ENCODE measurements around the gene UPK2. TPM values are rescaled to one million over a fixed set of nuclear protein-coding genes. Genes with fewer than 3 reads are reported as not detected.

Gene UPK2
- polyA plus RNA-seq, 2 of the 4 experiments (the other 2 are of a cell fraction), result 0.37 to 0.92 TPM

GRCh38 chr11:118911880-118912741 lies 44.0 kb upstream of the UPK2 start (continued):
- TF ChIP-seq BCL3 (IDR thresholded peaks at IDR 0.05), result no peak
- TF ChIP-seq NR3C1 (IDR thresholded peaks at IDR 0.05), result no peak
- peak; percentile 37 to 47; a peak in 2 of 5 replicates for TF ChIP-seq JUN (IDR thresholded peaks at IDR 0.05)
- TF ChIP-seq MAFK (IDR thresholded peaks at IDR 0.05; ENCODE audit: partially characterized antibody), result peak; percentile 63
- no peak for TF ChIP-seq ZC3H11A (IDR thresholded peaks at IDR 0.05)
- TF ChIP-seq PHF8 (IDR thresholded peaks at IDR 0.05; ENCODE audit: borderline replicate concordance, low read depth), result no peak
- TF ChIP-seq CEBPB (IDR thresholded peaks at IDR 0.05), result 0 out of 4 replicates have a peak, but pooled peaks of 1 of the 2 experiments have one; percentile 6
- peak; percentile 7; the same call in 1 of the 2 replicates for TF ChIP-seq ATOH8 (CRISPR knock-in tag; IDR thresholded peaks at IDR 0.05; ENCODE audit: low read depth)
- peak; percentile 71; the same call in 1 of the 2 replicates for TF ChIP-seq BHLHE40 (IDR thresholded peaks at IDR 0.05; ENCODE audit: low read depth, low read length)
- no peak for TF ChIP-seq SREBF2 (IDR thresholded peaks at IDR 0.05)
- TF ChIP-seq, protein P1, sequence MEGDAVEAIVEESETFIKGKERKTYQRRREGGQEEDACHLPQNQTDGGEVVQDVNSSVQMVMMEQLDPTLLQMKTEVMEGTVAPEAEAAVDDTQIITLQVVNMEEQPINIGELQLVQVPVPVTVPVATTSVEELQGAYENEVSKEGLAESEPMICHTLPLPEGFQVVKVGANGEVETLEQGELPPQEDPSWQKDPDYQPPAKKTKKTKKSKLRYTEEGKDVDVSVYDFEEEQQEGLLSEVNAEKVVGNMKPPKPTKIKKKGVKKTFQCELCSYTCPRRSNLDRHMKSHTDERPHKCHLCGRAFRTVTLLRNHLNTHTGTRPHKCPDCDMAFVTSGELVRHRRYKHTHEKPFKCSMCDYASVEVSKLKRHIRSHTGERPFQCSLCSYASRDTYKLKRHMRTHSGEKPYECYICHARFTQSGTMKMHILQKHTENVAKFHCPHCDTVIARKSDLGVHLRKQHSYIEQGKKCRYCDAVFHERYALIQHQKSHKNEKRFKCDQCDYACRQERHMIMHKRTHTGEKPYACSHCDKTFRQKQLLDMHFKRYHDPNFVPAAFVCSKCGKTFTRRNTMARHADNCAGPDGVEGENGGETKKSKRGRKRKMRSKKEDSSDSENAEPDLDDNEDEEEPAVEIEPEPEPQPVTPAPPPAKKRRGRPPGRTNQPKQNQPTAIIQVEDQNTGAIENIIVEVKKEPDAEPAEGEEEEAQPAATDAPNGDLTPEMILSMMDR (IDR thresholded peaks at IDR 0.05), result no peak
- peak; percentile 59; the same call in 1 of the 2 replicates for TF ChIP-seq GATA3 (IDR thresholded peaks at IDR 0.05; ENCODE audit: borderline replicate concordance)
- 0 out of 2 replicates have a peak, but pooled peaks have one; percentile 18 for TF ChIP-seq ZSCAN20 (CRISPR knock-in tag; IDR thresholded peaks at IDR 0.05)

GRCh38 chr11:118912742-118913410 lies 43.2 kb upstream of the UPK2 start:
- Histone ChIP-seq H3K4me2 (peak overlapping the region; percentile 100), H3K4me3 (peak overlapping the region; percentile 23), H3K4me1 (peaks cover 83% of the 10 kb centered on the region), H3K27ac (peak overlapping the region; percentile 98 to 100), H3K9me3 (no peaks in the 10 kb centered on the region)
- POLR2A ChIA-PET, result interaction anchor here (0.7 to 5.7 kb wide), 3 partner anchors 13 to 122 kb away, joined by 4 to 53 read pairs (median 5); partner anchors contain the start of genes BCL9L and DDX6
- DNase-seq (ENCODE audit: low read depth in 1 of 2, low spot score in 1 of 2) (peak in 1 of 2 experiments; percentile 62), ATAC-seq (0 out of 6 replicates have a peak, but pooled peaks of 1 of the 2 experiments have one; percentile 0), FAIRE-seq (no peak)
- CTCF ChIA-PET, result interaction anchor here (2.2 to 4.0 kb wide), 3 partner anchors 35 to 223 kb away, joined by 4 to 18 read pairs (median 9); partner anchors contain the start of gene DDX6
- WGBS (ENCODE audit: missing lambda C conversion rate), result 5% methylated on average over 4 of the region's 12 CpGs
- TF ChIP-seq TFCP2L1 (CRISPR knock-in tag; IDR thresholded peaks at IDR 0.05) (no peak), POLR2A (IDR thresholded peaks at IDR 0.05; ENCODE audit: low read length) (no peak), NFE2L2 (conservative IDR thresholded peaks at IDR 0.05; ENCODE audit: low read length) (no peak), EP300 (IDR thresholded peaks at IDR 0.05) (no peak), RAD21 (conservative IDR thresholded peaks at IDR 0.05 in 1 of 2, IDR thresholded peaks at IDR 0.05 in 1 of 2) (no peak), JUN (IDR thresholded peaks at IDR 0.05) (no peak), CEBPB (IDR thresholded peaks at IDR 0.05) (no peak), HOXB5 (CRISPR knock-in tag; IDR thresholded peaks at IDR 0.05) (peak; percentile 7; the same call in 1 of the 2 replicates), CBX8 (IDR thresholded peaks at IDR 0.05) (no peak), MAZ (IDR thresholded peaks at IDR 0.05; ENCODE audit: borderline replicate concordance, low read depth, low read length) (no peak), TP53 (CRISPR knock-in tag; IDR thresholded peaks at IDR 0.05) (no peak), PHF8 (IDR thresholded peaks at IDR 0.05; ENCODE audit: borderline replicate concordance, low read depth) (no peak), RCOR1 (IDR thresholded peaks at IDR 0.05; ENCODE audit: low read depth, low read length) (no peak), ZNF302 (CRISPR knock-in tag; IDR thresholded peaks at IDR 0.05) (peak; percentile 37; the same call in 1 of the 2 replicates), HDAC2 (IDR thresholded peaks at IDR 0.05) (no peak), BCL3 (IDR thresholded peaks at IDR 0.05) (no peak), RFX5 (IDR thresholded peaks at IDR 0.05) (no peak), FOSL2 (IDR thresholded peaks at IDR 0.05) (no peak), FOSL2 (CRISPR knock-in tag; IDR thresholded peaks at IDR 0.05) (peak; percentile 58)
- TF ChIP-seq, protein P1 (IDR thresholded peaks at IDR 0.05), result no peak
- TF ChIP-seq, protein P2, sequence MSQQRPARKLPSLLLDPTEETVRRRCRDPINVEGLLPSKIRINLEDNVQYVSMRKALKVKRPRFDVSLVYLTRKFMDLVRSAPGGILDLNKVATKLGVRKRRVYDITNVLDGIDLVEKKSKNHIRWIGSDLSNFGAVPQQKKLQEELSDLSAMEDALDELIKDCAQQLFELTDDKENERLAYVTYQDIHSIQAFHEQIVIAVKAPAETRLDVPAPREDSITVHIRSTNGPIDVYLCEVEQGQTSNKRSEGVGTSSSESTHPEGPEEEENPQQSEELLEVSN (IDR thresholded peaks at IDR 0.05; ENCODE audit: borderline replicate concordance, low read depth), result no peak

All from A549 (cell line).